H1 (cell line): ENCODE data around the gene FAM131C. TPM values are rescaled to one million over a fixed set of nuclear protein-coding genes. Genes with fewer than 3 reads are reported as not detected.

Source experiments
- CTCF ChIA-PET: fragments of 300-600 bp; sonication (Branson Sonifier 250); formaldehyde crosslinking; loops from one replicate; lab custom pipeline; 2021; ENCODE audit not compliant: partially characterized antibody; lab: Charles Lee
- POLR2A ChIA-PET: fragments of 300-600 bp; sonication (Branson Sonifier 250); formaldehyde crosslinking; loops from one replicate; lab custom pipeline; 2021; ENCODE audit warnings: inconsistent platforms; ENCODE audit not compliant: partially characterized antibody; lab: Charles Lee
- DNase-seq, 2 experiments: peaks; one replicate each; pipeline versions ENCODE4 v3.0.0 to v3.0.0-alpha.2; 2010 to 2022; ENCODE audit warnings: low spot score in 2 of 2, low read depth in 1 of 2, mixed read lengths in 1 of 2
- FAIRE-seq: peaks from 2 replicates; lab custom pipeline; 2011; peaks lifted over from hg19 to GRCh38; lab: Jason Lieb, UNC
- H2AFZ ChIP-seq: 2 replicates; pipeline ENCODE4 v1.8.1; 2012; ENCODE audit warnings: low read length, inconsistent platforms
- H2AK5ac ChIP-seq: 2 replicates; pipeline ENCODE4 v1.6.1; 2013; ENCODE audit warnings: low read depth, low read length
- H2BK120ac ChIP-seq: replicated peaks from 2 replicates; pipeline ENCODE3; 2013; ENCODE audit warnings: low read depth, low read length, inconsistent platforms
- H2BK12ac ChIP-seq: 2 replicates; pipeline ENCODE4 v1.6.1; 2013; ENCODE audit warnings: low read depth, low read length
- H2BK15ac ChIP-seq: 2 replicates; pipeline ENCODE4 v1.6.1; 2013; ENCODE audit warnings: low read length
- H2BK20ac ChIP-seq: 2 replicates; pipeline ENCODE4 v1.6.1; 2013; ENCODE audit warnings: low read length
- H2BK5ac ChIP-seq: 2 replicates; pipeline ENCODE4 v1.6.1; 2013; ENCODE audit warnings: low read depth, low read length
- H3K14ac ChIP-seq: 2 replicates; pipeline ENCODE4 v1.6.1; 2013; ENCODE audit warnings: inconsistent platforms; ENCODE audit not compliant: insufficient read length
- H3K18ac ChIP-seq: 2 replicates; pipeline ENCODE4 v1.6.1; 2013; ENCODE audit warnings: low read length; ENCODE audit errors: extremely low read depth
- H3K23ac ChIP-seq: 2 replicates; pipeline ENCODE4 v1.6.1; 2013; ENCODE audit warnings: inconsistent platforms; ENCODE audit not compliant: insufficient read length
- H3K23me2 ChIP-seq: 2 replicates; pipeline ENCODE4 v1.6.1; 2013; ENCODE audit warnings: low read depth, low read length
- H3K27ac ChIP-seq: 2 replicates; pipeline ENCODE4 v1.6.1; 2011; ENCODE audit warnings: low read depth, low read length, inconsistent platforms
- H3K27me3 ChIP-seq, 4 experiments: replicated peaks in 1 of 4; 1 replicate in 1 of 4; 2 replicates in 3 of 4; pipeline versions ENCODE4 v1.6.1 to v1.8.1; 2011 to 2013; ENCODE audit warnings: low read length in 3 of 4, mild to moderate bottlenecking in 3 of 4, inconsistent platforms in 2 of 4, mixed read lengths in 2 of 4, moderate library complexity in 1 of 4; ENCODE audit not compliant: control insufficient read depth in 3 of 4, insufficient read depth in 3 of 4; ENCODE audit errors: extremely low read depth in 1 of 4
- H3K36me3 ChIP-seq, 4 experiments: 2 replicates each; pipeline versions ENCODE4 v1.6.1 to v1.8.1; 2011 to 2013; ENCODE audit warnings: mild to moderate bottlenecking in 4 of 4, low read length in 3 of 4, moderate library complexity in 2 of 4, control low read depth in 1 of 4, inconsistent platforms in 1 of 4; ENCODE audit not compliant: insufficient read depth in 4 of 4, control insufficient read depth in 2 of 4
- H3K4ac ChIP-seq: replicated peaks from 2 replicates; pipeline ENCODE3; 2013; ENCODE audit warnings: low read length, low read depth, mixed read lengths, inconsistent platforms; ENCODE audit not compliant: insufficient read length
- H3K4me1 ChIP-seq, 4 experiments: replicated peaks in 1 of 4; 1 replicate in 1 of 4; 2 replicates in 3 of 4; pipeline versions ENCODE4 v1.6.1 to v1.8.1; 2011 to 2013; ENCODE audit warnings: low read length in 3 of 4, inconsistent platforms in 2 of 4, mixed read lengths in 1 of 4; ENCODE audit not compliant: insufficient read depth in 4 of 4, control insufficient read depth in 3 of 4
- H3K4me2 ChIP-seq, 2 experiments: 2 replicates each; pipeline versions ENCODE4 v1.6.1 to v1.8.1; 2011 to 2013; ENCODE audit warnings: low read depth in 2 of 2, low read length in 2 of 2, control low read depth in 1 of 2, inconsistent platforms in 1 of 2, mild to moderate bottlenecking in 1 of 2; ENCODE audit not compliant: insufficient read depth in 1 of 2
- H3K4me3 ChIP-seq, 4 experiments: fragments of 200-600, 300-600 bp in 1 of 4; sonication (generic), shearing (Covaris generic), sonication (Bioruptor Twin) in 1 of 4; 2 replicates each; pipeline versions ENCODE4 v1.5.1 to v1.8.1; 2011 to 2016; ENCODE audit warnings: low read length in 4 of 4, low read depth in 3 of 4, control low read depth in 2 of 4, inconsistent platforms in 2 of 4, mild to moderate bottlenecking in 2 of 4, mixed read lengths in 1 of 4, moderate library complexity in 1 of 4; ENCODE audit not compliant: insufficient read depth in 2 of 4; ENCODE audit errors: extremely low read depth in 1 of 4
- H3K56ac ChIP-seq: replicated peaks from 2 replicates; pipeline ENCODE3; 2013; ENCODE audit warnings: low read depth, mild to moderate bottlenecking, mixed read lengths, low read length, inconsistent platforms; ENCODE audit not compliant: insufficient read length
- H3K79me1 ChIP-seq: 2 replicates; pipeline ENCODE4 v1.6.1; 2013; ENCODE audit warnings: low read depth, low read length, control low read depth
- H3K79me2 ChIP-seq, 2 experiments: 2 replicates each; pipeline versions ENCODE4 v1.6.1 to v1.8.1; 2012 to 2013; ENCODE audit warnings: low read length in 2 of 2, mild to moderate bottlenecking in 2 of 2, inconsistent platforms in 1 of 2; ENCODE audit not compliant: insufficient read depth in 2 of 2, control insufficient read depth in 1 of 2
- H3K9ac ChIP-seq, 4 experiments: replicated peaks in 1 of 4; 1 replicate in 1 of 4; 2 replicates in 3 of 4; pipeline versions ENCODE4 v1.6.1 to v1.8.1; 2011 to 2013; ENCODE audit warnings: low read depth in 3 of 4, low read length in 3 of 4, control low read depth in 2 of 4, mild to moderate bottlenecking in 2 of 4, moderate library complexity in 2 of 4, inconsistent platforms in 1 of 4; ENCODE audit errors: extremely low read depth in 1 of 4
- H3K9me3 ChIP-seq, 2 experiments: 2 replicates each; pipeline versions ENCODE4 v1.6.1 to v1.8.1; 2012 to 2013; ENCODE audit warnings: mild to moderate bottlenecking in 2 of 2, moderate library complexity in 2 of 2, control low read depth in 1 of 2, inconsistent platforms in 1 of 2, low read depth in 1 of 2, low read length in 1 of 2, mixed read lengths in 1 of 2; ENCODE audit not compliant: insufficient read depth in 2 of 2
- H4K20me1 ChIP-seq, 2 experiments: replicated peaks in 1 of 2; 2 replicates each; pipeline versions ENCODE3 to v1.8.1; 2011 to 2013; ENCODE audit warnings: inconsistent platforms in 2 of 2, low read length in 2 of 2, mild to moderate bottlenecking in 1 of 2; ENCODE audit not compliant: insufficient read depth in 2 of 2, control insufficient read depth in 1 of 2
- H4K5ac ChIP-seq: 2 replicates; pipeline ENCODE4 v1.6.1; 2013; ENCODE audit warnings: low read length, low read depth, mixed read lengths, inconsistent platforms; ENCODE audit not compliant: insufficient read length
- H4K8ac ChIP-seq: 2 replicates; pipeline ENCODE4 v1.8.0; 2013; ENCODE audit warnings: mild to moderate bottlenecking, moderate library complexity, low read length, inconsistent platforms; ENCODE audit not compliant: insufficient read depth; ENCODE audit errors: extremely low read depth
- H4K91ac ChIP-seq: replicated peaks from 2 replicates; pipeline ENCODE3; 2013; ENCODE audit warnings: low read length, mixed read lengths, inconsistent platforms; ENCODE audit not compliant: insufficient read length
- CEBPB ChIP-seq: IDR thresholded peaks from 2 replicates; pipeline ENCODE4 v1.6.1; 2012; ENCODE audit warnings: low read depth, low read length
- HDAC6 ChIP-seq: IDR thresholded peaks from one replicate; pipeline ENCODE4 v1.7.1; 2012; ENCODE audit warnings: low read depth, mild to moderate bottlenecking, inconsistent platforms, low read length, moderate library complexity
- WGBS, 2 experiments: shearing (Covaris generic) in 1 of 2; methylation state at CpG; one replicate each; pipeline versions ENCODE4 v1.1.6 to v1.1.7; 2013 to 2015; ENCODE audit warnings: low lambda C conversion rate in 2 of 2, mixed read lengths in 2 of 2, inconsistent platforms in 1 of 2, low coverage in 1 of 2, missing lambda C conversion rate in 1 of 2; ENCODE audit not compliant: insufficient replicate concordance in 2 of 2, insufficient coverage in 1 of 2, insufficient read length in 1 of 2; ENCODE audit errors: extremely low coverage in 1 of 2, missing lambda C conversion rate in 1 of 2; 5-methylcytosine and 5-hydroxymethylcytosine counted together
- polyA plus RNA-seq, 7 experiments: library from polyadenylated mRNA; depleted of rRNA in 3 of 7; stranded (reverse) in 5 of 7; unstranded in 2 of 7; fragments of >200 nt in 5 of 7; fragments of 200-250 nt in 2 of 7; gene quantifications; 1 replicate in 5 of 7; 2 replicates in 1 of 7; 4 replicates in 1 of 7; pipeline versions ENCODE4 v1.2.1 to v1.2.3, GENCODE V29; 2011 to 2013; ENCODE audit warnings: missing spikeins in 2 of 7, mixed read lengths in 2 of 7
- total RNA-seq: library from RNA; stranded (reverse); fragmentation: NEBNext Ultra II Directional; extraction: Animal tissue kit (Norgen Biotek cat#: 25700); gene quantifications from 2 replicates; pipeline ENCODE4 v1.2.1, GENCODE V29; 2021

The FAM131C gene
- total and polyA plus RNA-seq, 2 of the 8 experiments (the other 6 are each of a cell fraction or from before 2014, with no cell fraction given): 0.73 to 0.78 TPM

DNA sequence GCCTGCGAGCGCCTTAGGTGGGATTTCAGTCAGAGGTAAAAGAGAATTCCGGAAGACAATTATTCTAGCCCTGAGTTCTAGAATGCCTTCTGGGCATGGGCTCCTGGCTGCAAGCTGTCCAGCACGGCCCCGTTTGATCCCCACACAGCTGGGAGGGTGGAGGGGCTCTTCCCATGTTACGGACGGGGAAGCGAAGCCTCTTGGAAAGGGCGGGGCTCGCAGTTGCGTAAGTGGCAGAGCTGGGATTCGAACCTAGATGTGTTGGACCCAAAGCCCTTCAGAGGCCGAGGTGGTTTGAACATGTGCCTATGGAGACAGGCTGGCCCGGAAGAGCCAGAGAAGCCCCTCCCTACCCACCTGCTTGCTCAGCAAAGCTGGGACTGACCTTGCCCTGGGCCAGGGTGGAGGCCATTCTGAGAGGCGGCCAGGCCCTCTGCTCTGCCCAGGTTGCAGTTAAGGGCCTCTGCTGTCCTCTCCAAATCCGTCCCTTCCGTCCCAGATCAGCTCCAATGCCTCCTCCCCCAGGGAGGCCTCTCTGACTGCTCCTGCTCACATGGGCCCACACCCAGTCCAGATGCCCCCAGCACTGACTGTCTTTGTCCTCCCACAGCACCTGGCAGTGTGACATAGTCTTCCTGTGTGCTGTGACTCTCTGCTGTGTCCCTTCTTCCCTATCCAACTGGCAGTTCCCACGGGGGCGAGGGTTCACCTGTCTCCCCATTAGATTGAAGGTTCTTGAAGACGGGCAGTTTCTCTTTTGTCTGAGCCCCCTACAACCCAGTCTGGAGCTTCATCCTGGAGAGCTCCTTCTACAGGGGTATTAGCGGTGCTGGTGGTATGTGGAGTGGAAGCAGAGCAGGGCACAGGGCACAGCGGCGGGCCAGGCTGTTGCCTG, 54.5 kb downstream of the FAM131C start:
- no peak for FAIRE-seq
- no peaks in the 10 kb centered on the region for H3K79me1 ChIP-seq

More for the DNA sequence above, 54.5 kb downstream of the FAM131C start:
- Histone ChIP-seq H3K56ac (no peak overlapping the region), H2AFZ (no peak overlapping the region), H3K23ac (no peak overlapping the region), H3K27ac (no peak overlapping the region), H3K4ac (peak overlapping the region; percentile 13), H4K91ac (no peak overlapping the region), H3K9me3 (no peaks in the 10 kb centered on the region), H3K36me3 (no peaks in the 10 kb centered on the region), H3K4me3 (no peak overlapping the region), H4K20me1 (no peaks in the 10 kb centered on the region), H2BK20ac (no peak overlapping the region), H2AK5ac (no peak overlapping the region), H3K18ac (no peak overlapping the region), H2BK5ac (0 out of 2 replicates have a peak overlapping the region, but pooled peaks have one; percentile 77), H3K27me3 (peaks cover 0 to 4% (median under 1%) of the 10 kb centered on the region in 4 experiments; a peak in 3 of 7 replicates), H3K14ac (no peak overlapping the region), H4K5ac (no peak overlapping the region), H2BK120ac (no peak overlapping the region), H4K8ac (peak overlapping the region; percentile 16), H2BK12ac (peak overlapping the region; percentile 77; the same call in 1 of the 2 replicates)
- WGBS, 2 experiments: 91% methylated on average over 23 of the region's 23 CpGs; no CpG with 5 or more reads in 1 of the 2 experiments
- POLR2A ChIA-PET: interaction anchor here (0.9 kb wide), 1 partner anchor 9 kb away, joined by 3 read pairs; no protein-coding TSS in a partner anchor
- no peak for DNase-seq
- TF ChIP-seq HDAC6 (no peak), CEBPB (peak; percentile 43; the same call in 1 of the 2 replicates)
- TF ChIP-seq, all 59 proteins: peak for 1
- Histone ChIP-seq H3K23me2 (no peaks in the 10 kb centered on the region), H2BK15ac (peak overlapping the region; percentile 88), H3K4me1 (peaks cover 3 to 28% (median 12%) of the 10 kb centered on the region in 4 experiments), H3K79me2 (no peaks in the 10 kb centered on the region), H3K9ac (no peak overlapping the region), H3K4me2 (no peak overlapping the region)
- CTCF ChIA-PET: interaction anchor here (0.6 to 6.7 kb wide), 12 partner anchors 9 to 426 kb away, joined by 3 to 74 read pairs (median 4); no protein-coding TSS in a partner anchor
